GM06990 (cell line): ENCODE results near the gene MARCHF7.

Experiments used
- DNase-seq: peaks from one replicate; pipeline ENCODE4 v3.0.0-alpha.2; 2011; ENCODE audit not compliant: insufficient read length; ENCODE audit errors: extremely low read depth
- H3K27me3 ChIP-seq: replicated peaks from 2 replicates; pipeline ENCODE4 v1.6.0; 2011; ENCODE audit warnings: low read length; ENCODE audit not compliant: control insufficient read depth, insufficient read depth
- H3K36me3 ChIP-seq: 2 replicates; pipeline ENCODE4 v1.5.1; 2011; ENCODE audit warnings: low read length; ENCODE audit not compliant: control insufficient read depth, insufficient read depth
- H3K4me3 ChIP-seq: replicated peaks from 2 replicates; pipeline ENCODE4 v1.5.1; 2011; ENCODE audit warnings: low read depth, mild to moderate bottlenecking, control low read depth, low read length
- TF ChIP-seq, protein P1 (sequence below): IDR thresholded peaks from 2 replicates; pipeline ENCODE4 v1.5.1; 2011; ENCODE audit warnings: low read length, control low read depth, mild to moderate bottlenecking, inconsistent platforms; ENCODE audit not compliant: insufficient read depth, poor library complexity, severe bottlenecking

Gene MARCHF7

DNA sequence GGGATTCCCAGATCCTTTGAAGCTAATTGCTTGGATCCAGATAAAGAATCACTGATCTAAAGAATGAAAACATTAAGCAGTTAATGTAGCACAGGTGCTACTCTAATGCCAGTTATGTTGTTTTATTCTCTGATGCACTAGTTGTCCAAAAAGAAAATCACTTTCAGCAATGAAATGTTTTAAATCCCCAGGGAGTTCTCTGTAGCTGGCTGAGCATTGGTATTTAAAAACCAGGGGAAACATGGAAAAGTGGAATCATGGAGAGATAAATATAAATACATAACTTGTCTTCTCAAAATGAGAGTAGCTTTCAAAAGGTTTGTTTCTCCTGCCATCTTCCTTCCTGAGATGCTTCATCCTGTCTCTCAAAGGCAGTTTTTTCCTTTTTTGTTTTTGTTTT lies 48.0 kb downstream of the MARCHF7 start:
- TF ChIP-seq, protein P1, sequence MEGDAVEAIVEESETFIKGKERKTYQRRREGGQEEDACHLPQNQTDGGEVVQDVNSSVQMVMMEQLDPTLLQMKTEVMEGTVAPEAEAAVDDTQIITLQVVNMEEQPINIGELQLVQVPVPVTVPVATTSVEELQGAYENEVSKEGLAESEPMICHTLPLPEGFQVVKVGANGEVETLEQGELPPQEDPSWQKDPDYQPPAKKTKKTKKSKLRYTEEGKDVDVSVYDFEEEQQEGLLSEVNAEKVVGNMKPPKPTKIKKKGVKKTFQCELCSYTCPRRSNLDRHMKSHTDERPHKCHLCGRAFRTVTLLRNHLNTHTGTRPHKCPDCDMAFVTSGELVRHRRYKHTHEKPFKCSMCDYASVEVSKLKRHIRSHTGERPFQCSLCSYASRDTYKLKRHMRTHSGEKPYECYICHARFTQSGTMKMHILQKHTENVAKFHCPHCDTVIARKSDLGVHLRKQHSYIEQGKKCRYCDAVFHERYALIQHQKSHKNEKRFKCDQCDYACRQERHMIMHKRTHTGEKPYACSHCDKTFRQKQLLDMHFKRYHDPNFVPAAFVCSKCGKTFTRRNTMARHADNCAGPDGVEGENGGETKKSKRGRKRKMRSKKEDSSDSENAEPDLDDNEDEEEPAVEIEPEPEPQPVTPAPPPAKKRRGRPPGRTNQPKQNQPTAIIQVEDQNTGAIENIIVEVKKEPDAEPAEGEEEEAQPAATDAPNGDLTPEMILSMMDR = no peak
- H3K36me3 ChIP-seq = peaks cover 9% of the 10 kb centered on the region
- no peaks in the 10 kb centered on the region for H3K27me3 ChIP-seq
- DNase-seq = no peak
- H3K4me3 ChIP-seq = no peak overlapping the region

DNA sequence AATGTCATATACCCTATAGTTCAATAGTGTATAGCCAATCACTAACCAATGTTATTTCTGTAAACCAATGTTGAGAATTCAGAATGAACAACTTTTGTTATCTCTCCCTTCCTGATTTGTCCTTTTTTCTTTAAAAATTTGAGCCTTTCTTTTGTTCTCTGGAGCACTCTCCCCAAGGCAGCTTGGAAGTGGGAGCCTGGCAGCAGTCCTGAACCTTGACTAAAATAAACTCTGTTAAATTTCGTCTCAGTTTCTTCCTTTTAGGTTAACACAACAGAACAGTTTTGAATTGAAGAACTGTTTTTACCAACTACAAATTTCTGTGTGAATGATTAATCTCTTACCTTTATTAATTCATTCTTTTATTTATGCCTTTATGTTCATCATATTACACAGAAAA lies 49.8 kb downstream of the MARCHF7 start:
- Histone ChIP-seq H3K36me3 (peaks cover 5% of the 10 kb centered on the region), H3K4me3 (no peak overlapping the region), H3K27me3 (no peaks in the 10 kb centered on the region)
- TF ChIP-seq, protein P1 = no peak
- DNase-seq = no peak
